ENCODE results near the gene CNGA2.

The CNGA2 gene

GRCh38 chrX:151792505-151792904 lies 58.0 kb downstream of the CNGA2 start:
- Mint-ChIP-seq H3K36me3 (no peaks in the 10 kb centered on the region), H3K4me1 (no peaks in the 10 kb centered on the region)
- ATAC-seq, result no peak

GRCh38 chrX:151793886-151794285 lies 59.3 kb downstream of the CNGA2 start:
- ATAC-seq, result no peak
- H3K4me1 Mint-ChIP-seq, result no peaks in the 10 kb centered on the region
- no peak for DNase-seq (ENCODE audit: low spot score in 2 of 2)
- no peaks in the 10 kb centered on the region for H3K9me3 Mint-ChIP-seq
- no peak overlapping the region for H3K4me3 Mint-ChIP-seq
- H3K27ac Mint-ChIP-seq, result no peak overlapping the region
- H3K36me3 Mint-ChIP-seq, result no peaks in the 10 kb centered on the region

More at GRCh38 chrX:151792505-151792904, 58.0 kb downstream of the CNGA2 start:
- Mint-ChIP-seq H3K9me3 (no peaks in the 10 kb centered on the region), H3K27ac (no peak overlapping the region), H3K4me3 (no peak overlapping the region)
- no peak for DNase-seq (ENCODE audit: low spot score in 2 of 2)

All from stimulated activated effector memory CD8-positive, alpha-beta T cell treated with anti-CD3 and anti-CD28 coated beads, Interleukin-12 subunit alpha, Interleukin-12 subunit beta, amount 100 ng/mL, for 72 hours (primary cell).